ENCODE data around the gene CDH23.

DNA sequence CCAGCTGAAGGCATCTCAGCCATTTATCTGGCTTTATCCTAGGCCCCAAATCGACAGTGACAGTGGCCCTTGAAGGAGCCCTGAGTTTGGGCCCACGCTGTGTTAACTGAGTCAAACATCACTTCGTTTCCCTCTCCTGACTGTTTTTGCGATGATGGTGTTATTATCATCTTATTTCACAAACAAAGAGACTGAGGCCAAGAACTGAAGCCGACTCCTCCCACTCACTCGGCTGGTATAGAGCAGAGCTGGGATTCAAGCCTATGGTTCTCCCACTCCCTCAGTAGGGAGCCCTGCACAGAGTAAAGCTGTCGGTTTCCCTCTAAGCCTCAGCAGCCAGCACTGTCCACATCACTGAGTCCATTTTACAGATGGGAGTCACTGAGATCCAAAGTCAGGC lies 141.0 kb downstream of the CDH23 start:
- TF ChIP-seq, protein P1, sequence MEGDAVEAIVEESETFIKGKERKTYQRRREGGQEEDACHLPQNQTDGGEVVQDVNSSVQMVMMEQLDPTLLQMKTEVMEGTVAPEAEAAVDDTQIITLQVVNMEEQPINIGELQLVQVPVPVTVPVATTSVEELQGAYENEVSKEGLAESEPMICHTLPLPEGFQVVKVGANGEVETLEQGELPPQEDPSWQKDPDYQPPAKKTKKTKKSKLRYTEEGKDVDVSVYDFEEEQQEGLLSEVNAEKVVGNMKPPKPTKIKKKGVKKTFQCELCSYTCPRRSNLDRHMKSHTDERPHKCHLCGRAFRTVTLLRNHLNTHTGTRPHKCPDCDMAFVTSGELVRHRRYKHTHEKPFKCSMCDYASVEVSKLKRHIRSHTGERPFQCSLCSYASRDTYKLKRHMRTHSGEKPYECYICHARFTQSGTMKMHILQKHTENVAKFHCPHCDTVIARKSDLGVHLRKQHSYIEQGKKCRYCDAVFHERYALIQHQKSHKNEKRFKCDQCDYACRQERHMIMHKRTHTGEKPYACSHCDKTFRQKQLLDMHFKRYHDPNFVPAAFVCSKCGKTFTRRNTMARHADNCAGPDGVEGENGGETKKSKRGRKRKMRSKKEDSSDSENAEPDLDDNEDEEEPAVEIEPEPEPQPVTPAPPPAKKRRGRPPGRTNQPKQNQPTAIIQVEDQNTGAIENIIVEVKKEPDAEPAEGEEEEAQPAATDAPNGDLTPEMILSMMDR (IDR thresholded peaks at IDR 0.05), result no peak
- no peak for TF ChIP-seq POLR2A (IDR thresholded peaks at IDR 0.05; ENCODE audit: low read depth)
